Gastroesophageal sphincter (tissue), 4 donors: Measurements from ENCODE around the gene EXOC4. TPM values are rescaled to one million over a fixed set of nuclear protein-coding genes. Genes with fewer than 3 reads are reported as not detected.
"Not testable (repeated sequence)": the region's sequence is repeated elsewhere in the genome, so short reads cannot be mapped to it uniquely, and the experiment has no call there.

Source experiments
- ATAC-seq: fragments of 150-250 bp; one replicate; pipeline ENCODE4 v1.9.1; 2016; ENCODE audit warnings: mild to moderate bottlenecking, moderate library complexity
- H3K27ac ChIP-seq, 4 donors: fragments of 200-600 bp; sonication (generic) in 3 of 4; 1 replicate in 3 of 4; 2 replicates in 1 of 4; pipeline ENCODE4 v1.5.1; 2016 to 2019
- H3K27me3 ChIP-seq: fragments of 200-600 bp; sonication (generic); one replicate; pipeline ENCODE4 v1.5.1; 2019
- H3K36me3 ChIP-seq, 2 donors: fragments of 200-600 bp; sonication (generic); one replicate each; pipeline ENCODE4 v1.5.1; 2019; ENCODE audit warnings: control low read depth in 1 of 2
- H3K4me1 ChIP-seq, 3 donors: fragments of 200-600 bp; sonication (generic); 1 replicate in 2 of 3; 2 replicates in 1 of 3; pipeline ENCODE4 v1.5.1; 2016 to 2019; ENCODE audit warnings: control low read depth in 2 of 3
- H3K4me3 ChIP-seq, 2 donors: fragments of 200-600 bp; sonication (generic); one replicate each; pipeline ENCODE4 v1.5.1; 2019; ENCODE audit warnings: mild to moderate bottlenecking in 1 of 2, moderate library complexity in 1 of 2
- H3K9me3 ChIP-seq, 3 donors: fragments of 200-600 bp; sonication (generic); one replicate each; pipeline ENCODE4 v1.5.1; 2017 to 2019; ENCODE audit warnings: control low read depth in 2 of 3
- CTCF ChIP-seq, 4 experiments: fragments of 200-600 bp in 2 of 4; fragments of 450-650 bp in 2 of 4; sonication (generic) in 1 of 4; IDR thresholded peaks; one replicate each; pipeline ENCODE4 v1.5.1; 2017 to 2019; ENCODE audit warnings: antibody characterized with exemption in 4 of 4, mild to moderate bottlenecking in 2 of 4, moderate library complexity in 2 of 4
- EP300 ChIP-seq: sonication (generic); formaldehyde crosslinking; IDR thresholded peaks from one replicate; pipeline ENCODE4 v1.6.1; 2017; ENCODE audit warnings: antibody characterized with exemption, mild to moderate bottlenecking
- POLR2A ChIP-seq, 2 donors: fragments of 450-650 bp; IDR thresholded peaks; one replicate each; pipeline ENCODE4 v1.6.1; 2017; ENCODE audit warnings: antibody characterized with exemption in 2 of 2, mild to moderate bottlenecking in 2 of 2, moderate library complexity in 1 of 2
- POLR2AphosphoS5 ChIP-seq: sonication (generic); formaldehyde crosslinking; IDR thresholded peaks from one replicate; pipeline ENCODE4 v1.6.1; 2017; ENCODE audit warnings: antibody characterized with exemption
- WGBS, 2 donors: methylation state at CpG; one replicate each; pipeline ENCODE4 v1.1.5; 2018; ENCODE audit warnings: low coverage in 1 of 2; 5-methylcytosine and 5-hydroxymethylcytosine counted together
- total RNA-seq, 4 donors: library from RNA; depleted of rRNA; stranded (reverse); fragments of >200 nt; gene quantifications; one replicate each; pipeline ENCODE4 v1.1.0, GENCODE V29; 2016

Gene EXOC4
- total RNA-seq, 4 donors from 2014 or later, result 46.3 to 85.8 (median 51.9) TPM

- Histone ChIP-seq H3K36me3 (no peaks in the 10 kb centered on the region), H3K4me1 (no peaks in the 10 kb centered on the region), H3K4me3 (no peak overlapping the region), H3K9me3 (no peaks in the 10 kb centered on the region), H3K27me3 (no peaks in the 10 kb centered on the region), H3K27ac (no peak overlapping the region)
- ATAC-seq, result no peak
- TF ChIP-seq POLR2AphosphoS5 (no peak), CTCF (IDR thresholded peaks at IDR 0.05) (no peak), POLR2A (IDR thresholded peaks at IDR 0.05) (no peak), EP300 (no peak)
- 70 to 100% methylated on average over 1 to 2 of the region's 2 CpGs for WGBS, 2 donors
Measured at GRCh38 chr7:133987582-133987981, 734.7 kb downstream of the EXOC4 start.

GRCh38 chr7:133993547-133993946 lies 740.7 kb downstream of the EXOC4 start:
- Histone ChIP-seq H3K36me3 (peaks cover 0 to 15% of the 10 kb centered on the region in 2 donors), H3K4me3 (no peak overlapping the region), H3K27ac (no peak overlapping the region), H3K27me3 (no peaks in the 10 kb centered on the region), H3K4me1 (no peaks in the 10 kb centered on the region), H3K9me3 (no peaks in the 10 kb centered on the region)
- ATAC-seq, result no peak
- TF ChIP-seq EP300 (no peak), CTCF (IDR thresholded peaks at IDR 0.05) (no peak), POLR2A (IDR thresholded peaks at IDR 0.05) (no peak), POLR2AphosphoS5 (no peak)
- 71% methylated on average over 1 of the region's 1 CpG; no CpG with 5 or more reads in 1 of the 2 donors for WGBS, 2 donors

- ATAC-seq, H3K4me1 ChIP-seq, H3K27me3 ChIP-seq, H3K4me3 ChIP-seq, H3K9me3 ChIP-seq, H3K27ac ChIP-seq: not testable (repeated sequence)
- 94 to 98% methylated on average over 3 to 6 of the region's 7 CpGs for WGBS, 2 donors
- H3K36me3 ChIP-seq, result peaks cover 0 to 19% of the 10 kb centered on the region in 2 donors
Measured at GRCh38 chr7:133994100-133994499, 741.2 kb downstream of the EXOC4 start.

GRCh38 chr7:133997463-133997862 lies 744.6 kb downstream of the EXOC4 start:
- peaks cover 0 to 19% of the 10 kb centered on the region in 2 donors for H3K36me3 ChIP-seq
- no peaks in the 10 kb centered on the region for H3K4me1 ChIP-seq
- no peaks in the 10 kb centered on the region for H3K9me3 ChIP-seq
- 86 to 89% methylated on average over 5 to 6 of the region's 6 CpGs for WGBS, 2 donors
- TF ChIP-seq POLR2A (IDR thresholded peaks at IDR 0.05), result no peak
- TF ChIP-seq POLR2AphosphoS5, result no peak
- no peak overlapping the region for H3K27ac ChIP-seq
- H3K4me3 ChIP-seq, result no peak overlapping the region
- ATAC-seq, result no peak
- no peaks in the 10 kb centered on the region for H3K27me3 ChIP-seq

GRCh38 chr7:133999178-133999577 lies 746.3 kb downstream of the EXOC4 start:
- no peaks in the 10 kb centered on the region for H3K4me1 ChIP-seq
- ATAC-seq, result no peak
- peaks cover 0 to 19% of the 10 kb centered on the region in 2 donors for H3K36me3 ChIP-seq
- H3K4me3 ChIP-seq, result no peak overlapping the region
- 98 to 100% methylated on average over 2 of the region's 2 CpGs for WGBS, 2 donors
- no peak for TF ChIP-seq EP300
- TF ChIP-seq CTCF (IDR thresholded peaks at IDR 0.05), result no peak
- TF ChIP-seq POLR2AphosphoS5, result no peak
- TF ChIP-seq POLR2A (IDR thresholded peaks at IDR 0.05), result no peak
- no peaks in the 10 kb centered on the region for H3K9me3 ChIP-seq
- no peak overlapping the region for H3K27ac ChIP-seq
- no peaks in the 10 kb centered on the region for H3K27me3 ChIP-seq

- ATAC-seq, result no peak
- Histone ChIP-seq H3K9me3 (no peaks in the 10 kb centered on the region), H3K36me3 (peaks cover 0 to 36% of the 10 kb centered on the region in 2 donors), H3K4me1 (no peaks in the 10 kb centered on the region), H3K27ac (no peak overlapping the region), H3K27me3 (no peaks in the 10 kb centered on the region), H3K4me3 (no peak overlapping the region)
- WGBS, 2 donors, result 93 to 100% methylated on average over 1 to 6 of the region's 6 CpGs
- TF ChIP-seq POLR2AphosphoS5 (no peak), EP300 (no peak), POLR2A (IDR thresholded peaks at IDR 0.05) (no peak), CTCF (IDR thresholded peaks at IDR 0.05) (no peak)
Measured at GRCh38 chr7:134004829-134005505, 752.1 kb downstream of the EXOC4 start.
